GM18909 (cell line): ENCODE measurements around the gene TRIO.
"Not testable (repeated sequence)": the region's sequence is repeated elsewhere in the genome, so short reads cannot be mapped to it uniquely, and the experiment has no call there.

ENCODE experiments used
- ATAC-seq: cut with Tn5 transposase; IDR thresholded peaks from one replicate; pipeline ENCODE4 v1.9.1; 2021; ENCODE audit warnings: mild to moderate bottlenecking; ENCODE audit not compliant: unreplicated experiment, poor library complexity

The TRIO gene

DNA sequence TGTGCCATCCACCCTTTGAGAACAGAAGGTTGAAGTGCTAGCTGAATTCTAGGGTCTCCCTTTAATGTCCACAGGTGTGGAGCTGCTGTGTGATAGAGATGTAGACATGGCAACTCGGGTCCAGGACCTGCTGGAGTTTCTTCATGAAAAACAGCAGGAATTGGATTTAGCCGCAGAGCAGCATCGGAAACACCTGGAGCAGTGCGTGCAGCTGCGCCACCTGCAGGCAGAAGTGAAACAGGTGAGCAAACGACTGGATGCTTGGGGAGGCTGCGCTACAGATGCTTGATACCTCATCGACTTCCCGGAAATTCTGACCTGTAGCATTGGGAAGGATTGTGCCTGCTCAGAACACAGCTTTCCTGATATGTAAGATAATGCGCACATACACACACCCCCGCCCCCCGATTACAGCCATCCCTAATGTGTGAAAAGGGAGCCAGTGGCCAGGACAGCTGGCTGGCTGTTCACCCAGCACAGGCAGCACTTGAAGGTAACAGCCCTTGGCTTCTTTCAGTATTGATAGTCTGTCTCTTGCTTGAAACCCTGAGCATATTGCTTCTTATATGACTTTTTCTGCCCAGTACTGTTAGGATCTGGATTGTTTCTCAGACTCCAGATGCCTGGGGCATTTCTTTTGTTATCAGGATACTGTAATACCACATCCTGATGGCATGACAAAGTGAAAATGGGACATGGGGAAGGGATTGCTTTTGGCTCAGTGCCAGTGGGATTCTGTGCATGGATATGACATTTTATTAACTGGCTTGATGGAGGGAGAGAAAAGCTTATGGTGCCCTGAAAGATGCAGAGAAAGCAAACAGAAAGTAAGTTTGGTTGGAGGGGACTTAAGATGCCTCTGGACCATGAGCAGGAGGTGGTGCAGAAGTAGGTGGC, 221.7 kb downstream of the TRIO start:
- ATAC-seq = no peak

DNA sequence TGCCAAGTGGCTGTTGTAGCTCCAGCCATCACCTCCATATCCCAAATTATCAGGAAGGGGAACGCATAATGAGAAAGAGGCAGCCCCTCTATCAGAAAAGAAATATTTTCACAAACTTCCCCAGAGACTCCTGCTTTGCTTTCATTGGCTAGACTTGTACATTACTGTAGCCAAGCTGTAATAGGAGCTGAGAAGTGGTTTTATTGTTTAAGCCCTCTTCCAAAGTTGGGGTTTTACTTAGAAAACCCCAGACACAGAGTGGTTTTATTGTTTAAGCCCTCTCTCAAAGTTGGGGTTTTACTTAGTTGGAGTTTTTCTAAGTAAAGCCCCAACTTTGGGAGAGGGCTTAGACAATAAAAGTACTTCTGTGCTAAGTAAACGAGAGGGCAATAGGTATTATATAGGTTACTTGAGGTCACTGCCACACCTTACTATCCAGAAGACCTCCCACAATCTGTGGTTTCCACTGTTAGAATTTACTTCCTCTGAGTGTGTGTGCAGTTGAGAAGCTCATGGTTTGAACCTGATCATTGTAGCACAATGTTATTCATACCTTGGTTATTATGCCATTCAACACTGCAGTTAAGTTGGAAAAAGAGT, 222.8 kb downstream of the TRIO start:
- ATAC-seq = no peak

DNA sequence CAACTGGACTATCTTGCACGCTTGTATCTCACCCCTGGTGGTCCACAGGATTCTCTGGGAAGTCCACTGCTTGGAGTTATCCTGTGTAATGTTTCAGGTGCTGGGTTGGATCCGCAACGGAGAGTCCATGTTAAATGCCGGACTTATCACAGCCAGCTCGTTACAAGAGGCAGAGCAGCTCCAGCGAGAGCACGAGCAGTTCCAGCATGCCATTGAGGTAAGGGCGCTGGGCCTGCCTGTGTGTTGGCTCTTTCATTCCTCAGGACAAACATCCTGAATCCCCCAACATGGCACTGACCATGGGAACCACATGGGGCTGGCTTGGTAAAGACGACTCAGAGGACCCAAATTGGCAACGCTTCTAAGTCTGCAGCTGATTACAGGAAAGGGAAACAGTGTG, 223.6 kb downstream of the TRIO start:
- ATAC-seq = no peak

DNA sequence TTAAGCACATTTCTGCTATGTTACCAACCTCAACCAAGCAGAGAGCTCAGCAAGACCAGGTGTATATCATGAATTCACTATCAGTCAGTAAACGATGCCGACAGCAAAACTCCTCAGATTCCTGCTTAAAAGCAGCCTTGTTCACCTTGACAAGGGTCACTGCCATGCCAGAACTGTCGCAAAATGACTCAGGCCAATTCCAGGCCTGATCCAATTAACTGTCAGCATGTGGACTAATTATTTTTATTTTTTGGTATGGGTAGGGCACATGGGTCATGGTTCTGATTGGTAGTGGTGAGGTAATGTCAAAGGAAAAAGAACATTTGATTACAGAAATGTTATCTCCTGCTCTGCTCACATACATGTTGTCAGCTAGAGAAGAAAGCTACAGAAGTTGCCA, 224.2 kb downstream of the TRIO start:
- ATAC-seq = no peak

DNA sequence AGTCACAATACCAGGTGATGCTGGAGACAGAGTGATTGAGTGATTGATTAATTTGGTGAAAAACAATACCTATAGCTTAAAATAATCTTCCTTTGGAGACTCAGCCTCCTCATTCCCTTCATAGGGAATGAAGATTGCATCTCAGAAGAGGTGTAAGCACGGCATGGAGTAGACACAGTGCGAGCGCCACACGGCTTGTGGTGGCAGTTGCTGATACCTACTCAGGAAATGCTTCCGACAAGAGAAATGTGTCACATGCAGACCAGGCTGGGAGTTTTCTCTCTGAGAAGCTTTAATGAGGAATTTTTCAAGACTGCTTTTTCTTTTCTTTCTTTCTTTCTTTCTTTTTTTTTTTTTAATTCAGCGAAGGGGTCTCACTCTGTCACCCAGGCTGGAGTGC, 226.6 kb downstream of the TRIO start:
- ATAC-seq = no peak

DNA sequence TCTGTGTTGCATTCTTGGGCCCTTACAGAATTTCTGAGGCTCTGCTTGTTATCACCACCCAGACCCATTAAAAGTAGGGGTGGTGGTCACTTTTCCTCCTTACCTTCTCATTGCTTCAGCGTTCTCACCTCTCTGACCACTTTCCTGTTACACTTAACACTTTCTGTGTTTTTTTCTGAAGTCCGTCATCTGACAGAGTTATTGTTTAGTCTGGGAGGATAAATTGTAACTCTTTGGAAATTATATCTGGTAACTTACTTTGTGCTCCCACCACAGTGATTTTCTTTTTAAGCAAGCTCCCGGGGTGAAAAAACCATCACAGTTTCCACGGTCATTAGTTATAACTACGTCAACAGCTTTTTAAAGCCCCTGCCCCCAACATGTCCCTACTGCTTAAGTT, 227.2 kb downstream of the TRIO start:
- no peak for ATAC-seq

DNA sequence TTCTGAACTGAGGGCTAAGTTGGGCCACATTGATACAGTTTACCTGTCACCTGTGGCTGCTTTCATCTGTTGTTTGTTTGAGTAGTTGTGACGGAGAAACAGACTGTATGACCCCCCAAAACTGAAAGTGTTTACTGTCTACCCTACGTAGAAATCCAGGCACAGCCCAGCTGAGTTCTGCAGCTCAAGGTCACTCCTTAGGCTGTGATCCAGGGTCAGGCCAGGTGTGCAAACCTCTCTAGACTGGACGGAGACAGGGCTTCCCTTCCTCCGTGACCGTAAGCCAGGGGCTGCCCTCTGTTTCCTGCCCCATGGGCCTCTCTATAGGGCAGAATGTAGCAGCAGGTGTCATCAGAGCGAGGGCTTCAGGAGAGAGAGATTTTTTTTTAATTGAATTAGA, 230.5 kb downstream of the TRIO start:
- no peak for ATAC-seq

DNA sequence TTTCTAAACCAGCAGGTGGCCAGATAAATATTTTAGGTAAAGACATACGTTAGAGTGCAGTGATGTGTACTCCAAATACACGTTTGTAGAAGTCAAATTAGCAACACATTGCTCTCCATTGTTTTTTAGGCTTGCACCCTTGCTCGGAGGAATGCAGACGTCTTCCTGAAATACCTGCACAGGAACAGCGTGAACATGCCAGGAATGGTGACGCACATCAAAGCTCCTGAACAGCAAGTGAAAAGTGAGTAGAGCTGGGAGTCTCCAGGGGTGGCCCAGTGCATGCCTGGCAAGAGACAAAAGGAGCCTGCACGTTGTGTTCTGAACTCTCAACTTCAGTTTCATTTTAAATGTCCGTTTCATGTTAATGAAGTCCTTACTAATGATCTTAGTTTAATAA, 231.0 kb downstream of the TRIO start:
- no peak for ATAC-seq

DNA sequence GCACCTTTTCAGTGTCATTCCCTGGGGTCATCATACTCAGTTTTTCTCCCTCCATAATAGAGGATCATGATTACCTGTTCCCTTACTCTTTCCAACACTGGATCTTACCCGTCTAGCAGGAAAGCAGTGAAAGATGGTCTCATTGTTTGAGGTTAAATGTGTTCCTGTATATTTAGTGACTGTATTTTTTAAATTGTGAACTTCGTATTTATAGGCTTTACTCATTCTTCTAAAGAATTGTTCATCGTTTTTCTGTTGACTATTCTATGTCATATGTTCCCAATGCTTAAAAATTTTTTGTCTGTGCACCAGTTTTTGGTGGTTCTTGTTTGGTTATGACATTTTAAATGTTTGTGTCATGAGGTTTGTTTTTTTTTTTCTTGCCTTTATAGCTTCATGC, 233.6 kb downstream of the TRIO start:
- no peak for ATAC-seq

DNA sequence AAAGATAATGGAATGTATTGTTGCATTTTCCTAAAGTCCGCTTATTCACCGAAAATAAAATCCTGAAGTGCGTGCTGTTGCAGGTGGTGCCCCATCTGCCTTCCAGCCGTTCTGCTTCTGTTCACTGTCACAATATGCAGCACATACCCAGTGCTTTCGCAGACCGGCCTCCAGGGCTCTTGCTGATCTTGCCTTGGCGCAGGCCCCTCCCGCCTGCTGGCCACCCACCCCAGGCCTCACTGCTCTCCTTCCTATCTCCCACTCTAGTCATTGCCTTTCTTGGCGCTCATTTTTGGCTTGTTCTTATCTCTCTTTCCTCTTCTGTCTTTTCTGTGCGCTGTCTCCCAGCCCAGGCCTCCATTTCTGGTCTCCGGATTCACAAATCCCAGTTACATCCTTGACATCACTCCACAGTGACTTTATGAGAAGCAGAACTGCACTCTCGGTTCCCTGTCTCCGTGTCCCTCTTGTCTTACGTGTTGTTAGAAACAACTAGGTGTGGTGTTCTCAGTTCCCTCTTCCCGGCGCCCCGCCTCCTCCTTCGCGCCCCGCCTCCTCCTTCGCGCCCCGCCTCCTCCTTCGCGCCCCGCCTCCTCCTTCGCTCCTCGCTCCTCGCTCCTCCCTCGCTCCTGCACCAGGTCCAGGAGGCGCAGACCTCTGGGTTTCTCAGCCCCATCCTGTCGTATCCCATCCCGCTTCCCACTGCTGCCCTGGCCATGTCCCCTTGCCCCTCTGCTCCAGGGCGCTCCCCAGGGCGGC, 236.8 kb downstream of the TRIO start:
- no peak for ATAC-seq

DNA sequence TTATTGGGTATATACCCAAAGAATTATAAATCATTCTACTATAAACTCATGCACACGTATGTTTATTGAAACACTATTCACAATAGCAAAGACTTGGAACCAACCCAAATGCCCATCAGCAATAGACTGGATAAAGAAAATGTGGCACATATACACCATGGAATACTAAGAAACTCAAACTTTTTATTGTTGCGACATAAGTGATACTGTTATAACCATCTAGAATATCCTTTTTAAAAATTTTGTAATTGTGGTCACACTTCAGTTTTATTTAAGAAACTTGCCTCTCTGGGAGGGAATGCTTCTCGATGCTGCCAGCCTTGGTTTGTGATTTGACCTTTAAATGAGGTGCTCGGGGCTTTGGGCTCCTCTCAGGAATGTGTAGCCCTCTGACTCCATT, 237.6 kb downstream of the TRIO start:
- no peak for ATAC-seq

DNA sequence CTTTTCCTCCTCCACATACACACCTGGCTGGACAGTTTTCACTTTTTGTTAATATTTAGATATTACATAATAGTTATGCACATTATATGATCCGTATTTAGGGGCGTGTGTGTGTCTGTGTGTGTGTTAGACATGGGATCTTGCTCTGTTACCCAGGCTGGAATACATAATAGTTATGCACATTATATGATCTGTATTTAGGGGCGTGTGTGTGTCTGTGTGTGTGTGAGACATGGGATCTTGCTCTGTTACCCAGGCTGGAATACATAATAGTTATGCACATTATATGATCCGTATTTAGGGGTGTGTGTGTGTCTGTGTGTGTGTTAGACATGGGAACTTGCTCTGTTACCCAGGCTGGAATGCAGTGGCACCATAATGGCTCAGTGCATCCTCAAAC, 239.5 kb downstream of the TRIO start:
- no peak for ATAC-seq

DNA sequence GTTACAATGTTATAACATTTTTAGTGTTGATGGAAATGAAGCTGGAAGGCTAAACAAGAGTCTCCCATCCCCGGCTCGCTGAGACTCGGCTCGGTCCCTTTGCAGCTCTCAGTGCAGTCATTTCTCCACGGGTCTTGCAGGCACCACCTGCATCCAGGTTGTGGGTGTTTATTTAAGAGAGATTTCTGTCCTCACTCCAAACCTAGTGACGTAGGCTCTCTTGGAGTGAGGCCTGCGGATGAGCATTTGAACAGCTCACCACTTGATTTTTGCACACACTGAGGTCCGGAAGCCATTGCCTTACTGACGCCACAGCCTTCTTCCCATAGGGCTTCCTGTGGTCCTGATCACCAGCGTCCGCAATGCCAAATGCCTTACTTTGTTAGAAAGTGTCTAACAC, 240.8 kb downstream of the TRIO start:
- ATAC-seq = no peak

DNA sequence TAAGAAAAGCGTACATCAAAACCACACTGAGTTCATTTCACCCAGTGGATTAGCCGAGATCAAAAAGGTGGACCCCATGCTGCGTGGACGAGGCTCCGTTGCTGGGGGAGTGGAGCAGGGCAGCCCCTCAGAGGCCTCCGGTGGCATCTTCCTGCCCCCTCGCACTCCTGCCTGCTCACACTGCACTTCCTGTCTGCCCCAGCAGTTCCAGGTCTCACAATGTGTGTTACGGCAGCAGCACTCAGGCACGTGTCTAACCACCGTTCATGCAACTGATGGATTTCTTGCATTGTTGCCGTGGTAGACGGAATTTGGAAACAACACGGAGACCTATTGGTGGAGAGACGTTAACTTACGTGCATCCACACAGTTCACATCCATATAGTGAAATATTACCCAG, 241.9 kb downstream of the TRIO start:
- ATAC-seq = no peak

DNA sequence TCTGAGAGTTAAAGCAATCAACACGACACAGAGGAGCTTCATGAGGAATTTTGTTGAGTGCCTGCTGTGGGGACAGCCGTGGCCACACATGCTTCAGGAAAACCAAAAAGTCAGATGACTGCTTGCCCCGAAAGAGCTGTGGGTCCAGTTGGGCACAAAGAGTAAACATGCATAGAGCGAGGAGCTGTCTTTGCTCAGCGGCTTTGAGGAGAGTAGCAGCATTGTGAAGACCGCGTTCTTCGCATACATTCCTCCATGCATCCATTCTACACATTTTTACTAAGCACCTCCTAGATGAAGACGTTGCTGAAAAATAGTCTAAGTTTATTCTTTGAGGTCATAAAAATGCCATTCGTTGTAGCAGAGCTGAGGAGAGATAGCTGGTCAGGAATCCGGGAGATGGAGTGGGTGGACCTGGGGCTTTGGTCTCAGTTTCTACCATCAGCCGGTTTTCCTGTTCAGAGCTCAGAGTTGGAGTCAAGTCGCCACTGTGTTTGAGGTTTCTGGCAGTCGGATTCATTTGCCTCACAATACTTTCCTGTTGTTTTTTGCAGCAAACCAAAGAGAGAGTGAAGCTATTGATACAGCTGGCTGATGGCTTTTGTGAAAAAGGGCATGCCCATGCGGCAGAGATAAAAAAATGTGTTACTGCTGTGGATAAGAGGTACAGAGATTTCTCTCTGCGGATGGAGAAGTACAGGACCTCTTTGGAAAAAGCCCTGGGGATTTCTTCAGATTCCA, 243.9 kb downstream of the TRIO start:
- no peak for ATAC-seq

DNA sequence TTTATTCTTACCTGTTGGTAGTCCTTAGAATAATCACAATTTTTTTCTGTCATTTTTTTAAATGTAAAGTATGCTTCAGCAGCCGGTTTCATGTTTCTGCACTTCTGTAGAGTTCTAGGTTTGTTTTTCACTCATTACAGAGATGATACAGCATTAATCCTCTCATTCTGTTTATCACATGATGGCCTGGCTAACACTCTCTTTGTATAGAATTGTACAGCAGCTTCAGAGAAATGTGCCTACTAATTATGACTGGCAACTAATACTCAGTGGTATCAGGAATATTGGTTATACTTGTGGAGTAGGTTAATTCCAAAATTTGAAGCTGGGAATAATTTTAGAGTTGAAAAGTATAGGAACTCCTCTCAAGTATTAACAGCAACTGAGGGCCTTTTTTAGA, 245.6 kb downstream of the TRIO start:
- ATAC-seq = no peak

DNA sequence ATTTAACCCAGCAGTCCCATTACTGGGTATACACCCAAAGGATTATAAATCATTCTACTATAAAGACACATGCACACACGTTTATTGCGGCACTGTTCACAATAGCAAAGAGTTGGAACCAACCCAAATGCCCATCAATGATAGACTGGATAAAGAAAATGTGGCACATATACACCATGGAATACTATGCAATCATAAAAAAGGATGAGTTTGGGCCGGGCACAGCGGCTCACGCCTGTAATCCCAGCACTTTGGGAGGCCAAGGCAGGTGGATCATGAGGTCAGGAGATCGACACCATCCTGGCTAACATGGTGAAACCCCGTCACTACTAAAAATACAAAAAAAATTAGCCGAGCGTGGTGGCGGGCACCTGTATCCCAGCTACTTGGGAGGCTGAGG, 249.4 kb downstream of the TRIO start:
- ATAC-seq = not testable (repeated sequence)

DNA sequence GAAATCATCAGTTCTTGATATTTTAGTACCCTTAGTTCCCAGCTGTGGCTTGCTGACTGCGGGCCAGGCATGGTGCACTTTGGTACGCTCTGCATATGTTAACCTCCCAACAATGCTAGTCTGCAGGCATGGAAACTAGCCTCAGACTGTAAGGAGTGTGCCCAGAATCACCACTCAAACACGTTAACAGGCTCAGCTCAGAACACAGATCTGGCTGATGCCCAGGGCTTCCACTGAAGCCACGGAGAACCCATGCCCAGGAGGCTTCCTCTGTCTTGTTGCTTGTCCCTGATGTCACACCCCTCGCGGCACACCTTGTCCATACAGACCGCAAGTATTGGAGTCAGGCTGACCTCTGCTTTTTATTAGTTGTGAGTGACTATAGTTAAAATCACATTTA, 251.2 kb downstream of the TRIO start:
- no peak for ATAC-seq

DNA sequence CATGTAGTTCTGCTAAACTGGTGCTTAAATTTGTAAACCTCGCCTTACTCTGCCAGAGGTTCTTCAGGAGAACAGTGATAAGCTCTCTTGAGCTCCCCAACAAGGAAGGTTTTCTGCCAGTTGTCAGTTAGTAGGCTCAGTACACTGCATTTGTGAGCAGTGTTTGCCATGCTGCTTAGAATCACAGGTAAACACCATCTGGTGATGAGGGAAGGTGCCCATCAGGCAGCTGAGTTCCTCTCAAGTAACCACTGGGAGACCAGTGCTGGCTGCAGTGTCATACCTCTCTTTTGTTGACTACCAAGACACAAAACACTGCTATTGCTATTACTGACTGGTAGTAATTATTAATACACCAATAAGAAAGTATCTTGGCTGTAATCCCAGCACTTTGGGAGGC, 252.3 kb downstream of the TRIO start:
- ATAC-seq = no peak

DNA sequence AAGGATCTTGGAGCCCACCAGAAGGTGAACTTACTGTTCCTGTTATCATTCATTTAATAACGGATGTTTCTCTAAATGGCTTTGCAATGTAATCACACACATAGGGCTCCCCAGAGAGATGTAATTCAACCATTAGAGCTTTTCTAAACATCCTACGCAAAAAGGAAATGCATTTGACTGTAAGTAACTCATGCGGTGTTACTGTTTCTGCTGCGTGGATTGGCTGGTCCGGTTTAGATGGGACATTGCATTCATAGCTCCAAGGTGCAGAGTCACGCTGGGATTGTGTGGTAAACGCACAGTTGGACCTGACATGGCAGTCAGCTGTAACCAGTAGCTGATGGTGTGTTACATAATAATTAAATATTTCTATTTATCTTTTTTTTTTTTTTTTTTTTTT, 252.9 kb downstream of the TRIO start:
- no peak for ATAC-seq

DNA sequence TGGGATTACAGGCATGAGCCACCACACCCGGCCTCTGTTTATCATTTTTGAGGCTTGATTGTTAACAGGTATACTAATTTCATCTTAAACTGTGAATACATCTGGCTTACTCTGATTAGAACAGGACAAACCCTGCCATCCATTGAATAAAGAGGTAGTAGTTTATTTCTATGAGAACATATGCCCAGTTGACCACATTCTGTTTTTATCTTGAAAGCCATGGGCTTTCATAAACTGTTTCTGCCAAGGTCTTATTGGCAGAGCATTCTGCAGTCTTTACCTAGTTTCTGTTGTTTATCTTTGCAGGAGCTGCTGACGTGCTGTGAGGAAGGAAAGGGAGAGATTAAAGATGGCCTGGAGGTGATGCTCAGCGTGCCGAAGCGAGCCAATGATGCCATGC, 253.6 kb downstream of the TRIO start:
- no peak for ATAC-seq
